Muscle of arm (tissue), 12 donors: ENCODE data around the gene THRSP. TPM values are rescaled to one million over a fixed set of nuclear protein-coding genes. Genes with fewer than 3 reads are reported as not detected.
"Not testable (repeated sequence)": the region's sequence is repeated elsewhere in the genome, so short reads cannot be mapped to it uniquely, and the experiment has no call there.

Source experiments
- DNase-seq: peaks from one replicate; pipeline ENCODE4 v3.0.0-alpha.2; 2013
- polyA plus RNA-seq, 12 donors: library from polyadenylated mRNA; unstranded; fragments of 120-200 nt; gene quantifications; one replicate each; pipeline ENCODE4 v1.2.1, GENCODE V29; 2013; ENCODE audit not compliant: insufficient read length in 12 of 12

The THRSP gene
- polyA plus RNA-seq, 12 donors, result 0.14 to 0.81 (median 0.58) TPM; not detected in 5

- not testable (repeated sequence) for DNase-seq
These were observed 22.9 kb downstream of the THRSP start for GRCh38 chr11:78086521-78087074.

- no peak for DNase-seq
These were observed 30.6 kb downstream of the THRSP start for GRCh38 chr11:78094250-78094649.

- DNase-seq, result no peak
These were observed 34.2 kb downstream of the THRSP start for GRCh38 chr11:78097666-78098385.

GRCh38 chr11:78099666-78100065, 36.0 kb downstream of the THRSP start:
- DNase-seq, result no peak

GRCh38 chr11:78100261-78100660, 36.6 kb downstream of the THRSP start:
- no peak for DNase-seq

- no peak for DNase-seq
These were observed 37.2 kb downstream of the THRSP start for GRCh38 chr11:78100676-78101472.

GRCh38 chr11:78109081-78110015, 45.7 kb downstream of the THRSP start:
- no peak for DNase-seq

- DNase-seq, result no peak
These were observed 46.7 kb downstream of the THRSP start for GRCh38 chr11:78110351-78110750.

GRCh38 chr11:78110830-78111229, 47.2 kb downstream of the THRSP start:
- no peak for DNase-seq

- no peak for DNase-seq
These were observed 47.6 kb downstream of the THRSP start for GRCh38 chr11:78111298-78111697.

GRCh38 chr11:78112582-78113275, 49.1 kb downstream of the THRSP start:
- no peak for DNase-seq

Other genes with a start within 250 kb of the THRSP start
- 10 to 100 TPM in 11 of 12 donors, not detected in 1; 29.1 to 67.8 (median 43.4) TPM for gene RSF1, start 243.1 kb upstream of the THRSP start, polyA plus RNA-seq
- gene AAMDC, start 242.7 kb upstream of the THRSP start, polyA plus RNA-seq, result 10 to 100 TPM in 11 of 12 donors, not detected in 1; 31.0 to 75.2 (median 41.7) TPM
- gene INTS4, start 69.2 kb upstream of the THRSP start, polyA plus RNA-seq, result 10 to 100 TPM in 11 of 12 donors, not detected in 1; 12.9 to 36.1 (median 25.1) TPM
- gene KCTD14, start 40.6 kb upstream of the THRSP start, polyA plus RNA-seq, result 1 to 10 TPM in 7 of 12 donors, under 1 TPM in 3, not detected in 2; 0.92 to 2.2 (median 1.2) TPM
- 100 to 1,000 TPM in 10 of 12 donors, 10 to 100 TPM in 1, not detected in 1; 85.3 to 176 (median 151) TPM for gene NDUFC2, start 16.0 kb downstream of the THRSP start, polyA plus RNA-seq
- gene ALG8, start 75.8 kb downstream of the THRSP start, polyA plus RNA-seq, result 10 to 100 TPM in 11 of 12 donors, not detected in 1; 19.0 to 38.5 (median 27.0) TPM
- 1 to 10 TPM in 10 of 12 donors, not detected in 2; 6.2 to 8.0 (median 6.9) TPM for gene KCTD21, start 124.8 kb downstream of the THRSP start, polyA plus RNA-seq
- 1 to 10 TPM in 11 of 12 donors, not detected in 1; 3.3 to 5.1 (median 4.5) TPM for gene USP35, start 125.1 kb downstream of the THRSP start, polyA plus RNA-seq